GM12878 (cell line): ENCODE data around the gene REPIN1. TPM values are rescaled to one million over a fixed set of nuclear protein-coding genes. Genes with fewer than 3 reads are reported as not detected.
A peak's percentile ranks its signal among the peaks of the same experiment; 100 is the strongest.

Experiments
- CBFB ChIP-seq: IDR thresholded peaks from 2 replicates; pipeline ENCODE4 v1.6.1; 2016; ENCODE audit warnings: antibody characterized with exemption, low read depth
- CBX3 ChIP-seq: fragments of 200-600 bp; sonication (generic); IDR thresholded peaks from 2 replicates; pipeline ENCODE4 v1.6.1; 2016; ENCODE audit warnings: low read depth, borderline replicate concordance
- CHD2 ChIP-seq: IDR thresholded peaks from 2 replicates; pipeline ENCODE4 v1.6.1; 2011; ENCODE audit warnings: low read depth, low read length, improper control_type of control experiment, borderline replicate concordance
- EED ChIP-seq: sonication (generic); IDR thresholded peaks from 2 replicates; pipeline ENCODE4 v1.6.1; 2016; ENCODE audit warnings: antibody characterized with exemption, low read depth
- EGR1 ChIP-seq, 2 experiments: IDR thresholded peaks; 1 replicate in 1 of 2; 2 replicates in 1 of 2; pipeline ENCODE4 v1.6.1; 2011 to 2012; ENCODE audit warnings: low read depth in 2 of 2, low read length in 2 of 2, borderline replicate concordance in 1 of 2, mild to moderate bottlenecking in 1 of 2, moderate library complexity in 1 of 2
- ESRRA ChIP-seq: IDR thresholded peaks from 2 replicates; pipeline ENCODE4 v1.6.1; 2012; ENCODE audit warnings: mild to moderate bottlenecking, low read length, improper control_type of control experiment
- GATAD2B ChIP-seq: fragments of 450-650 bp; conservative IDR thresholded peaks from 2 replicates; pipeline ENCODE4 v1.6.1; 2017; ENCODE audit warnings: low read depth, mild to moderate bottlenecking, moderate library complexity
- KLF5 ChIP-seq: fragments of 450-650 bp; IDR thresholded peaks from 2 replicates; pipeline ENCODE4 v1.6.1; 2014; ENCODE audit warnings: mild to moderate bottlenecking; ENCODE audit not compliant: partially characterized antibody
- LARP7 ChIP-seq: fragments of 450-650 bp; IDR thresholded peaks from 2 replicates; pipeline ENCODE4 v1.6.1; 2017; ENCODE audit warnings: mild to moderate bottlenecking
- NBN ChIP-seq: fragments of 450-650 bp; IDR thresholded peaks from 2 replicates; pipeline ENCODE4 v1.6.1; 2016
- NFXL1 ChIP-seq: fragments of 450-650 bp; IDR thresholded peaks from 2 replicates; pipeline ENCODE4 v1.6.1; 2017; ENCODE audit warnings: antibody characterized with exemption, mild to moderate bottlenecking, borderline replicate concordance
- NR2C1 ChIP-seq: fragments of 450-650 bp; IDR thresholded peaks from 2 replicates; pipeline ENCODE4 v1.6.1; 2017; ENCODE audit warnings: antibody characterized with exemption, mild to moderate bottlenecking, moderate library complexity
- NR2C2 ChIP-seq: IDR thresholded peaks from 2 replicates; pipeline ENCODE4 v1.6.1; 2011; ENCODE audit warnings: borderline replicate concordance, low read depth; ENCODE audit not compliant: control insufficient read depth, insufficient read length
- PBX3 ChIP-seq: IDR thresholded peaks from 2 replicates; pipeline ENCODE4 v1.6.1; 2011; ENCODE audit warnings: mild to moderate bottlenecking, low read depth, low read length, moderate library complexity; ENCODE audit not compliant: insufficient replicate concordance
- POU2F2 ChIP-seq: IDR thresholded peaks from 3 replicates; pipeline ENCODE4 v1.6.1; 2011; ENCODE audit warnings: low read depth, mild to moderate bottlenecking, low read length, borderline replicate concordance
- SIN3A ChIP-seq: IDR thresholded peaks from 2 replicates; pipeline ENCODE4 v1.6.1; 2012; ENCODE audit warnings: low read depth, low read length, improper control_type of control experiment
- TAF1 ChIP-seq: IDR thresholded peaks from 2 replicates; pipeline ENCODE4 v1.6.1; 2011; ENCODE audit warnings: mild to moderate bottlenecking, low read depth, low read length, borderline replicate concordance
- TARDBP ChIP-seq: IDR thresholded peaks from 2 replicates; pipeline ENCODE4 v1.6.1; 2016; ENCODE audit warnings: borderline replicate concordance
- TCF7 ChIP-seq: IDR thresholded peaks from 2 replicates; pipeline ENCODE4 v1.6.1; 2014; ENCODE audit warnings: antibody characterized with exemption, borderline replicate concordance
- USF1 ChIP-seq: IDR thresholded peaks from 2 replicates; pipeline ENCODE4 v1.6.1; 2011; ENCODE audit warnings: borderline replicate concordance, low read depth, mild to moderate bottlenecking, moderate library complexity, mixed read lengths, low read length; ENCODE audit not compliant: insufficient read depth; ENCODE audit errors: extremely low read length
- ZBTB40 ChIP-seq: fragments of 450-650 bp; IDR thresholded peaks from 2 replicates; pipeline ENCODE4 v1.6.1; 2016; ENCODE audit warnings: mild to moderate bottlenecking, moderate library complexity, borderline replicate concordance
- ZNF24 ChIP-seq: fragments of 450-650 bp; IDR thresholded peaks from 2 replicates; pipeline ENCODE4 v1.6.1; 2017; ENCODE audit warnings: antibody characterized with exemption, mild to moderate bottlenecking
- polyA plus RNA-seq, 11 experiments: library from polyadenylated mRNA; depleted of rRNA in 4 of 11; unstranded in 6 of 11; stranded (reverse) in 5 of 11; fragments of >200 nt; fragmentation: Nextera tagmentation in 4 of 11; fragmentation: Illumina TruSeq in 1 of 11; extraction: Ambion mirVana in 4 of 11; extraction: Trizol in 1 of 11; gene quantifications; 1 replicate in 1 of 11; 2 replicates in 10 of 11; pipeline versions ENCODE4 v1.2.1 to v1.2.3, GENCODE V29; 2011 to 2016; ENCODE audit warnings: inconsistent platforms in 2 of 11, missing spikeins in 2 of 11, low read depth in 1 of 11
- total RNA-seq, 4 experiments: library from RNA; depleted of rRNA in 3 of 4; stranded (reverse); fragments of >200 nt in 3 of 4; fragmentation: Illumina TruSeq in 1 of 4; extraction: Trizol in 1 of 4; gene quantifications; 2 replicates each; pipeline versions ENCODE4 v1.2.1 to v1.2.3, GENCODE V29; 2013 to 2021
- TF ChIP-seq, protein P1 (sequence below): fragments of 450-650 bp; conservative IDR thresholded peaks from 2 replicates; pipeline ENCODE4 v1.6.1; 2017; ENCODE audit warnings: mild to moderate bottlenecking, moderate library complexity

The REPIN1 gene
- total and polyA plus RNA-seq, 10 of the 15 experiments (the other 5 are each of a cell fraction or from before 2014, with no cell fraction given) = 5.1 to 172 (median 76.9) TPM

DNA sequence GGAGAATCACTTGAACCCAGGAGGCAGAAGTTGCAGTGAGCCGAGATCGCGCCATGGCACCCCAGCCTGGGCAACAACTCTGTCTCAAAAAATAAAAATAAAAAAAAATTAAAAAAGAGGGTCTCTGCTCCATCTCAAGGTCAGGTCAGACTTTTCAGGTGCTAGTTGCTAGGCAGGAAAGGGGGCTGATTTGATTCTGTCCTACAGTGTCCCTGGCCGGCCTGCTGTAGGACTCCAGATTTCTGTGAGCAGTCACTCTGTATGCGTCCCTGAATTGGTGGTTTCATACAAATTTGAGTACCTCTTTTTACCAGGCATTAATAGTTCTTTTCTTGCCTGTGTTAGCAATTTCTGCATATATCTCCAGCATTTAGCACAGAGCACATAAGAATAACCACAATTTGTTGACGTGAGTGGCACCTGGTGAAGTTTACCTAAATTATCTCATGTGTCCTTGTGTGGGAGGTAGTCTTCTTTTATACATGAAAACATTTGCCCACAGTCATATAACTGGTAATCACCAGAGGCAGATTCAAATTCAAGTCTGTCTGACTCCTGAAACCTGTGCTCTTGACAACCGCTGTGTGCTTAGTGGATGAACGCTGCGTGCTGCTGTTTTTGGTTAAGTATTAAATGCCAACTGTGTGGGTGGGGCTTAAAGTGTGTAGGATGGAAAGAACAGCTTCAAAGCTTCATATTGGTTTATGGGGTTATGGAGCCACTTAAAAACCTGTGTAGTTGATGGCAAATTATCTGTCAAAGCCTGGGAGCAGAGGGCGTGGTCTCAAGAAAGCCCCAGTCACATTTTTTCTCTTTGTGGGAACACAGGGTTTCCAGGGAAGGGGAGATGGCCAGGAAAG is 7.3 kb downstream of the REPIN1 start (continued):
- TF ChIP-seq ZBTB40 (no peak), POU2F2 (no peak), NBN (0 out of 2 replicates have a peak, but pooled peaks have one; percentile 6), ZNF24 (no peak), CBFB (no peak), PBX3 (no peak), USF1 (no peak), SIN3A (no peak), NFXL1 (no peak), GATAD2B (no peak), NR2C1 (no peak), EGR1 (IDR thresholded peaks at IDR 0.05; ENCODE audit: borderline replicate concordance in 1 of 2, low read depth in 2 of 2, low read length in 2 of 2) (0 out of 3 replicates have a peak, but pooled peaks of 1 of the 2 experiments have one; percentile 9), CBX3 (no peak), CHD2 (no peak), EED (no peak), TARDBP (no peak), TCF7 (no peak), ESRRA (no peak), KLF5 (no peak), TAF1 (no peak), NR2C2 (no peak), LARP7 (no peak; the same call in 1 of the 2 replicates)
- TF ChIP-seq, protein P1, sequence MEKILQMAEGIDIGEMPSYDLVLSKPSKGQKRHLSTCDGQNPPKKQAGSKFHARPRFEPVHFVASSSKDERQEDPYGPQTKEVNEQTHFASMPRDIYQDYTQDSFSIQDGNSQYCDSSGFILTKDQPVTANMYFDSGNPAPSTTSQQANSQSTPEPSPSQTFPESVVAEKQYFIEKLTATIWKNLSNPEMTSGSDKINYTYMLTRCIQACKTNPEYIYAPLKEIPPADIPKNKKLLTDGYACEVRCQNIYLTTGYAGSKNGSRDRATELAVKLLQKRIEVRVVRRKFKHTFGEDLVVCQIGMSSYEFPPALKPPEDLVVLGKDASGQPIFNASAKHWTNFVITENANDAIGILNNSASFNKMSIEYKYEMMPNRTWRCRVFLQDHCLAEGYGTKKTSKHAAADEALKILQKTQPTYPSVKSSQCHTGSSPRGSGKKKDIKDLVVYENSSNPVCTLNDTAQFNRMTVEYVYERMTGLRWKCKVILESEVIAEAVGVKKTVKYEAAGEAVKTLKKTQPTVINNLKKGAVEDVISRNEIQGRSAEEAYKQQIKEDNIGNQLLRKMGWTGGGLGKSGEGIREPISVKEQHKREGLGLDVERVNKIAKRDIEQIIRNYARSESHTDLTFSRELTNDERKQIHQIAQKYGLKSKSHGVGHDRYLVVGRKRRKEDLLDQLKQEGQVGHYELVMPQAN = peak; percentile 44; the same call in 1 of the 2 replicates
